Activated CD4-positive, alpha-beta memory T cell treated with anti-CD3 and anti-CD28 coated beads, Interleukin-2, amount 10 ng/mL, durations not matched to agents 7 days and 5 days (primary cell): ENCODE results near the gene PIK3C3. TPM values are rescaled to one million over a fixed set of nuclear protein-coding genes. Genes with fewer than 3 reads are reported as not detected.

ENCODE experiments used
- CTCF ChIA-PET: fragments of 350-600 bp; sonication (Branson Sonifier 250); formaldehyde crosslinking; loops from one replicate; lab custom pipeline; 2021; ENCODE audit warnings: antibody characterized with exemption, inconsistent platforms; lab: Charles Lee
- POLR2A ChIA-PET: fragments of 350-600 bp; sonication (Branson Sonifier 250); formaldehyde crosslinking; loops from one replicate; lab custom pipeline; 2021; ENCODE audit warnings: antibody characterized with exemption; lab: Charles Lee
- DNase-seq: peaks from one replicate; pipeline ENCODE4 v3.0.0-alpha.2; 2020
- H3K27ac Mint-ChIP-seq: one replicate; pipeline ENCODE4 v1.8.0; 2021; ENCODE audit warnings: mild to moderate bottlenecking, mixed read lengths
- H3K27me3 Mint-ChIP-seq: one replicate; pipeline ENCODE4 v1.8.0; 2021; ENCODE audit warnings: mixed read lengths
- H3K36me3 Mint-ChIP-seq: one replicate; pipeline ENCODE4 v1.8.0; 2021; ENCODE audit warnings: low read depth, mixed read lengths
- H3K4me1 Mint-ChIP-seq: one replicate; pipeline ENCODE4 v1.8.0; 2021; ENCODE audit warnings: mixed read lengths
- H3K4me3 Mint-ChIP-seq: one replicate; pipeline ENCODE4 v1.8.0; 2021; ENCODE audit warnings: mild to moderate bottlenecking, mixed read lengths
- H3K9me3 Mint-ChIP-seq: one replicate; pipeline ENCODE4 v1.8.0; 2021; ENCODE audit warnings: mixed read lengths
- total RNA-seq, 2 experiments: library from RNA; stranded (reverse); gene quantifications; one replicate each; pipeline ENCODE4 v1.2.3, GENCODE V29; 2021

Gene PIK3C3
- total RNA-seq, 2 experiments from 2014 or later = 58.2 to 59.8 TPM

DNA sequence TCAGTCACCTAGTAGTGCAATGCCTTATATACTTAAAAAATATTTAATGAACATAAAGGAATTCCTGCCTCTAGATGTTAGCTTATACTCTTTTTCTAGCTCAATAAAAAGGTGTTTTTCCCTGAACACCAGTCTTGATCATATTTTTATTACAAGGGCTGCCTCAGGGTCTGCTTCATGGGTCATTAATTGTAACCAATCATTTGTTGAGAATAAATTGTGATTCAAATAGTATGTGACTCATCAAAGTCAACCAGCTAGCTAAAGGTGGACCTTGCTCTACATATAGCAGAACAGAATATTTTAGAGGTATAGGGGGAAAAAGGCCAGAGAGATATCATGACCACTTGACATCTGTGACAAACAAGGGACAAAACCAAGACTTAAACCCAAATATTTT is 114.0 kb downstream of the PIK3C3 start:
- CTCF ChIA-PET = interaction anchor here (0.9 to 3.7 kb wide), 3 partner anchors 16 to 45 kb away, joined by 3 to 33 read pairs (median 11); no protein-coding TSS in a partner anchor
- Mint-ChIP-seq H3K9me3 (no peaks in the 10 kb centered on the region), H3K4me3 (no peak overlapping the region), H3K4me1 (peaks cover 15% of the 10 kb centered on the region), H3K36me3 (peaks cover 71% of the 10 kb centered on the region), H3K27ac (no peak overlapping the region), H3K27me3 (no peaks in the 10 kb centered on the region)
- POLR2A ChIA-PET = interaction anchor here (1.5 kb wide), 1 partner anchor 10 kb away, joined by 4 read pairs; no protein-coding TSS in a partner anchor
- no peak for DNase-seq

DNA sequence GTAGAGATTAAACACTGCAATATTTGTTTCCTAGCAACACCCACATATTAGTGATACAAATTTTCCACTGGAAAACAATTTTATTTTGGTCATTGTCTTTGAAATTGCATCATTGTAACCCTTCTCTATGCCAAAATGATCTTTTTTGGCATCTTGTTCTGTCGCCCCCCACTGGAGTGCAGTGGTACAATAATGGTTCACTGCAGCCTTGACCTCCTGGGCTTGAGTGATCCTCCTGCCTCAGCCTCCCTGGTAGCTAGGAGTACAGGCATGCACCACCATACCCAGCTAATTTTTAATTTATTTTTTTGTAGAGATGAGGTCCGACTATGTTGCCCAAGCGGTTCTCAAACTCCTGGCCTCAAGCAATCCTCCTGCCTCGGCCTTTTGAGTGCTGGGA is 117.4 kb downstream of the PIK3C3 start:
- ChIA-PET POLR2A (no interaction called here), CTCF (interaction anchor here (1.3 kb wide), 1 partner anchor 19 kb away, joined by 4 read pairs; no protein-coding TSS in a partner anchor)
- Mint-ChIP-seq H3K4me1 (peaks cover 13% of the 10 kb centered on the region), H3K27me3 (no peaks in the 10 kb centered on the region), H3K27ac (no peak overlapping the region), H3K4me3 (no peak overlapping the region), H3K9me3 (no peaks in the 10 kb centered on the region), H3K36me3 (peaks cover 72% of the 10 kb centered on the region)
- no peak for DNase-seq

DNA sequence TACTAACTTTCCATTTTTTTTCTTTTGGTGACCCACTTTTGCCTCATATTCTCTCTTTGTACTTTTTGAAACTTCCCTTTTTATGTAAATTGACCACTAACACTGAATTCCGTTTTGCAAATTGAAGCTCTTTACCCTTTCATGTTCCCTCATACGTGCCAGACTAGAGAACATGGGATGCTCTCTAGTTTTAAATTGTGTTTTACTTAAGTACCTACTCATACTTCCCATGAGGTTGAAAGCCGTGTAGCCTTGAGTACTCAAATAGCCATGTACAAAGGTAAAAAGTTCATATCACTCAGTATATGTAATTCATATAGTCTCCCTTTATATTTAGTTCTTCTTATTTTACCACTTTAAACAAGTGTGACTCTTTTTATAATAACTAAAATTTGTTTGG is 119.7 kb downstream of the PIK3C3 start:
- no peaks in the 10 kb centered on the region for H3K9me3 Mint-ChIP-seq

DNA sequence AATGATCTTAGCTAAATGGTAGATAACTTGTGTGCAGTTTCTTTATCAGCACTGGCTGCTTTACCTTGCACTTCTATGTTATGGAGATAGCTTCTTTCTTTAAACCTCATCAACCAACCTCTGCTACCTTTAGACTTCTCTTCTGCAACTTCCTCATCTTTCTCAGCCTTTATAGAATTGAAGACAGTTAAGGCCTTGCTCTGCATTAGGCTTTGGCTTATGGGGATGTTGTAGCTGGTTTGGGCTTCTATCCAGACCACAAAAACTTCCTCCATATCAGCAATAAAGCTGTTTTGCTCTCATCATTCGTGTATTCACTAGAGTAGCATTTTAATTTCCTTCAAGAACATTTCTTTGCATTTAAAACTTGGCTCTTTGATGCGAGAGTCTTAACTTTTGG is 123.7 kb downstream of the PIK3C3 start:
- POLR2A ChIA-PET = interaction anchor here (1.1 to 1.3 kb wide), 2 partner anchors 9 to 26 kb away, joined by 4 read pairs; no protein-coding TSS in a partner anchor
- peak overlapping the region; percentile 41 for H3K27ac Mint-ChIP-seq
- H3K36me3 Mint-ChIP-seq = peaks cover 60% of the 10 kb centered on the region

More for the DNA sequence above, 119.7 kb downstream of the PIK3C3 start:
- ChIA-PET POLR2A (no interaction called here), CTCF (interaction anchor here (1.3 to 1.4 kb wide), 2 partner anchors 22 to 40 kb away, joined by 3 to 5 read pairs; no protein-coding TSS in a partner anchor)
- Mint-ChIP-seq H3K36me3 (peaks cover 68% of the 10 kb centered on the region), H3K4me1 (peaks cover 22% of the 10 kb centered on the region), H3K27me3 (no peaks in the 10 kb centered on the region), H3K4me3 (no peak overlapping the region), H3K27ac (no peak overlapping the region)
- no peak for DNase-seq

DNA sequence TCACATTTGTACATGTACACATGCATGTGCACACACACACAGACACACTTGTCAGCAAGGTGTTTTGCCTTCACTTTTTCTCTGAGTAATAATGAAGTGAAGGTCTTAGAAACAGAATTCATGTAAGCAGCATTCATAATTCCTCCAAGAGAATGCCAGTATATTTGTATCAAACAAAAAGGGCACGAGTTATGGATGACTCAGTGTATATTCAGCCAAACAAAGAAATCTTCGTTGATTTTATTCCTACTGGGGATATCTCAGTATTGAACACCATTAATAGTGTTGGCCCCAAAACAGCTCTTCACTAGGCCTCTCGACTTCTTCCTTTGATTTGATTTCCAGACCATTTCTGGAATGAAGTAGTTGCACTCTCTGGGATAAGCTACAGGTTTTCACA is 125.3 kb downstream of the PIK3C3 start:
- H3K27ac Mint-ChIP-seq = no peak overlapping the region
- no peak overlapping the region for H3K4me3 Mint-ChIP-seq
- no peak for DNase-seq
- H3K27me3 Mint-ChIP-seq = no peaks in the 10 kb centered on the region
- no peaks in the 10 kb centered on the region for H3K9me3 Mint-ChIP-seq
- peaks cover 52% of the 10 kb centered on the region for H3K4me1 Mint-ChIP-seq
- H3K36me3 Mint-ChIP-seq = peaks cover 58% of the 10 kb centered on the region
- POLR2A ChIA-PET = no interaction called here
- CTCF ChIA-PET = interaction anchor here (1.0 to 2.2 kb wide), 2 partner anchors 27 to 34 kb away, joined by 3 to 6 read pairs; no protein-coding TSS in a partner anchor

More for the DNA sequence above, 123.7 kb downstream of the PIK3C3 start:
- Mint-ChIP-seq H3K27me3 (no peaks in the 10 kb centered on the region), H3K9me3 (no peaks in the 10 kb centered on the region), H3K4me1 (peaks cover 49% of the 10 kb centered on the region), H3K4me3 (no peak overlapping the region)
- CTCF ChIA-PET = interaction anchor here (0.7 to 1.7 kb wide), 6 partner anchors 23 to 50 kb away, joined by 3 to 4 read pairs (median 3); no protein-coding TSS in a partner anchor
- DNase-seq = no peak

DNA sequence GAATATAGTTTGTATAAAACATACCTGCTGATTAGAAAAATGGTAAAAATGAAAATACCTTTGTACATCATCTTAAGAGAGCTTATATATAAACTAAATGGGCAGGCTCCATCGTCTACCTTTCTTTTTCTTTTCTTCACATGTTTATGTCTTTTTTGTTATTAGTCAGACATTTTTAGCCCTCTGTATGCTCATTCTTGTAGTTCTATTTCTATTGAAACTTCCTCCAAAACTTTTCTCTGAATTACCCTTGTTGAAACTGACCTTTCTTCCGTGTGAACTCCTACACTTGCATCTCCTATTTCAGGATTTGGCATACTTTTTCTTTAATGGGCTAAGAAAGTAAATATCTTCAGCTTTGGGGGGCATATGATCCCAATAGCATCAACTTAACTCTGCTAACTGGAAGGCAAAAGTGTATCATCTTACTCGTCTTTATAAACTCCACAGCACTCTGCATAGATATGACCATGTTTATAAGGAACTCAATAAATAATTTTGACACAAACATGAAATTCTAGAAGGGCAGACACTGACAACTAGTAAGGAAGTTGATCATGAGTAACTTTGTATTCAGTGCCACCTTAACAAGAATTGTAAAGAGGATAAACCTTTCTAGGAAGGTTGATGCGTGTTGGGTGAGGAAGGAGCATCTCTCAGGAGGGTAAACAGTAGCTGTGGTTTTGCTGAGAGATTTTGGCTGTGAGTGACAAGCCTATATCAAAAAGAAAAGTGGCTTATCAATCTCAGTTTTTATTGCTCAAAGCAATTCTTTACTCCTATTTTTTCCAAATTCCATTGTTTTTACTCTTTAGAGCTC is 127.6 kb downstream of the PIK3C3 start:
- H3K4me1 Mint-ChIP-seq = peaks cover 54% of the 10 kb centered on the region
- H3K27ac Mint-ChIP-seq = peak overlapping the region; percentile 82
- peaks cover 10% of the 10 kb centered on the region for H3K9me3 Mint-ChIP-seq
- peaks cover 57% of the 10 kb centered on the region for H3K36me3 Mint-ChIP-seq
- H3K27me3 Mint-ChIP-seq = no peaks in the 10 kb centered on the region
- no peak for DNase-seq
- H3K4me3 Mint-ChIP-seq = peak overlapping the region; percentile 39
- CTCF ChIA-PET = interaction anchor here (1.1 to 2.5 kb wide), 2 partner anchors 19 to 31 kb away, joined by 3 to 11 read pairs; no protein-coding TSS in a partner anchor
- POLR2A ChIA-PET = interaction anchor here (0.7 to 1.5 kb wide), 4 partner anchors 19 to 128 kb away, joined by 3 to 4 read pairs (median 4); partner anchors contain the start of gene PIK3C3

DNA sequence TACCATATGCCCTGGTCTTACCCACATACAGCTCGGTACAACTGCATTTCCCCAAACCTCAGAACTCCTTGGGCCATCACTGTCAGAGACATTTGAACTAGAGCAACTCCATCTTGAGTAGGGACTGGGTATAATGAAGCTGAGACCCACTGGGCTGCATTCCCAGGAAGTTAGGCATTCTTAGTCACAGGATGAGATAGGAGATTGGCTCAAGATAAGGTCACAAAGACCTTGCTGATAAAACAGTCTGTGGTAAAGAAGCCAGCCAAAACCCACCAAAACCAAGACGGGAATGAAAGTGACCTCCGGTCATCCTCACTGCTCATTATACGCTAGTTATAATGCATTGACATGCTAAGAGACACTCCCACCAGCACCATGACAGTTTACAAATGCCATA is 131.3 kb downstream of the PIK3C3 start:
- ChIA-PET CTCF (interaction anchor here (1.2 kb wide), 1 partner anchor 28 kb away, joined by 3 read pairs; no protein-coding TSS in a partner anchor), POLR2A (no interaction called here)
- Mint-ChIP-seq H3K36me3 (peaks cover 44% of the 10 kb centered on the region), H3K27ac (no peak overlapping the region), H3K4me3 (no peak overlapping the region), H3K4me1 (peaks cover 37% of the 10 kb centered on the region), H3K27me3 (no peaks in the 10 kb centered on the region), H3K9me3 (peaks cover 10% of the 10 kb centered on the region)
- DNase-seq = no peak

DNA sequence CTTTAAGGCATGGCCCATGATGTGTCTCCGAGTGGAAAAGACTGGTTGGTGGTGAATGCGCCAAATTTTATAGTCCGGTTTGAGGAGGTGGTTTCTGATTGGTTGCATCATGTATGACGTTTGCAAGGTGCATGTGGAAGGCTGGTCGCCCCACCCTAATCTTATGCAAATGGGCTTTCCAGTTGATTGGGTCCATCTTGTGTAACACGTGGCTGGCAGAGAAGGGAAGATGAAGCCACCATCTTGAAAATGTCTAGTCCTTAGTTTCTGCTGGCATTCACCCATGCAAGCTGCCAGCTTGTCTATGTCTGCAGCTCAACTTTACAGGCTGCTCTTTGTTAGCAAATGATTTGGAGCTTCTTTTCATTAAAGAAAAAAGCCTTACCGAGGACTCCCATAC is 132.2 kb downstream of the PIK3C3 start:
- Mint-ChIP-seq H3K27ac (no peak overlapping the region), H3K4me3 (no peak overlapping the region), H3K9me3 (peaks cover 10% of the 10 kb centered on the region), H3K4me1 (peaks cover 29% of the 10 kb centered on the region), H3K27me3 (no peaks in the 10 kb centered on the region), H3K36me3 (peaks cover 35% of the 10 kb centered on the region)
- ChIA-PET CTCF (no interaction called here), POLR2A (no interaction called here)
- no peak for DNase-seq

DNA sequence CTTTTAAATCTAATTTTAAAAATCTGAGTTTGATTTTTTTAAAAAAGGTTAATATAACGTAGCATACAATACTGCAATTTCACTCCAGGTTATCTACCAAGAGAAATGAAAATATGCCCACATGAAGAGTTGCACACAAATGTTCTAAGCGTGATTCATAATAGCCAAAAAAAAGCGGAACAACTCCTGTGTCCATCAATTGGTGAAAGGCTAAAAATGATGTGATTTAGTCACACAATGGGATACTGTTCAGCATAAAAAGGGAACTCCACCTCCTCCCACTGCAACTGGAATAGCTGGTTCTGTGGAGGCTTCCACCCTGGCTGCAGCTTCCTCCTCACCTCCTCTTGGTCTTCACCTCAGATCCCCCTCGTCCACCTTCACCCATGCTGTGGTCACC is 132.8 kb downstream of the PIK3C3 start:
- Mint-ChIP-seq H3K4me1 (peaks cover 22% of the 10 kb centered on the region), H3K36me3 (peaks cover 32% of the 10 kb centered on the region), H3K9me3 (peaks cover 10% of the 10 kb centered on the region), H3K4me3 (no peak overlapping the region), H3K27ac (no peak overlapping the region), H3K27me3 (no peaks in the 10 kb centered on the region)
- no peak for DNase-seq
- ChIA-PET CTCF (no interaction called here), POLR2A (no interaction called here)

DNA sequence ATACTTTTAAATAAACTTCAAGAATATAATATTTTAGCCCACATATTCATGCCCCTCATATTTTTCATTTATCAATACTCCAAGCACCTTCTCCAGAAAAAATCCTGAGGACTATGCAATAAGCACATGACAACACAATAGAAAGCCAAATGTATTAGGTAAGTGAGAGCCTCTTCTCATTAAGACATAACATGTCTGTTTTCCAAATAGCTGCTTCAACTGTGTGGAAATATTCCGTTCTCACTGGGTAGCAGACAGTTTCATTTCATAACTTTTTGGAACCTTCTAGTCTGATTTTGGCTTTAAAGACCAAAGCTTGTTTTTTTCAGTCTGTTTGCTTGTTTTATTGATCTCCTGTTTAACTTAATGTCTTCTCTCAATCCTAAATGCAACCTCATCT is 137.8 kb downstream of the PIK3C3 start:
- Mint-ChIP-seq H3K4me1 (peaks cover 2% of the 10 kb centered on the region), H3K27me3 (peaks cover 3% of the 10 kb centered on the region), H3K36me3 (peaks cover 10% of the 10 kb centered on the region), H3K27ac (no peak overlapping the region), H3K9me3 (no peaks in the 10 kb centered on the region), H3K4me3 (no peak overlapping the region)
- ChIA-PET CTCF (no interaction called here), POLR2A (no interaction called here)
- DNase-seq = no peak

DNA sequence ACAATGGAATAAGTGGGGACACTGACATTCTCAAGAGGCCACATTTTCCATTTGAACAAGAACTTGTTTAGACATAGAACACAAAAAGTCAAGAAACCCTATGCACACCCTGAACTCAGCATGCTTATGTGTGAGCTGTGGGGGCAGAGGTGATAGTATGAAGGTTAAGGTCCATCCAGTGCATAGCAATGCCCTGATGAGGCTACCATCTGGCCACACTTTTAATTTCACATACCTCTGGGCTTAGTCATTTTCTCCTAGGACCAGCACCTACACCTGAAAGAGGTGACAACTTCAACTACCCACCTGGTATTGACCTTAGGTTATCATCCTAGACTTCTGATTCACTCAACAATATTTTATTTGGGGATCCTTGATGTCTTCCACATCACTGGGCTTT is 139.8 kb downstream of the PIK3C3 start:
- Mint-ChIP-seq H3K27ac (no peak overlapping the region), H3K4me1 (no peaks in the 10 kb centered on the region), H3K27me3 (peaks cover 6% of the 10 kb centered on the region), H3K9me3 (no peaks in the 10 kb centered on the region), H3K4me3 (no peak overlapping the region), H3K36me3 (peaks cover 3% of the 10 kb centered on the region)
- POLR2A ChIA-PET = no interaction called here
- DNase-seq = no peak
- CTCF ChIA-PET = no interaction called here

DNA sequence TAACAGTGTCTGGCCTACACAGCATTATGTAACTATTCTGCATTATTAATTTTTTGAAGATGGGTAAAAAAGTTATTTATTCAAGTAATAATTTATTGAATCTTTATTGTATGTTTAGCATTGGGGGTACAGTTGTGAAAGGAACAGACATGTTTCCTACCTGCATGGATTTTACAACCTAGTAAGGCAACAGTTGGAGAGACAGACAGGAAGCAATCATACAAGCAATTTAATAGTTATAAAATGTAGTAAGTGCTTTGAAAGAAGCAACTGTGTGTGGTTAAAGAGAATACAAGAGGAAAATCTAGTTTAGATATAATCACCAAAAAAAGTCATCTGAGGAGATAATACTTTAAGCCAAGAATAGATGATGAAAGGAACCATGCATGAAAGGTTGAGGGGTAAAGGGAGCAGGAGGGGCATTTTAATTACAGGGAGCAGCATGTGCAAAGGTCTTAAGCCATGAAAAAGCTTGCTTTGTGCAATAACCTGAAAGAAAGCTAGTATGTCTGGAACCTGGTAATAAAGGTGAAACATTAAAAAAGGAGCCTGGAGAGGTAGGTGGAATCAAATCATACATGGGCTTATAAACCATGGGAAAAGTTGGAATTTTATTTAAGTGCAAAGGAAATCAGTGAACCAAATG is 140.8 kb downstream of the PIK3C3 start:
- Mint-ChIP-seq H3K4me1 (peaks cover 2% of the 10 kb centered on the region), H3K4me3 (no peak overlapping the region), H3K36me3 (peaks cover 3% of the 10 kb centered on the region), H3K27ac (no peak overlapping the region), H3K9me3 (no peaks in the 10 kb centered on the region), H3K27me3 (peaks cover 6% of the 10 kb centered on the region)
- POLR2A ChIA-PET = no interaction called here
- CTCF ChIA-PET = interaction anchor here (1.2 kb wide), 1 partner anchor 19 kb away, joined by 6 read pairs; no protein-coding TSS in a partner anchor
- no peak for DNase-seq
